NCI-H2196 treated with DMSO at 0.1 percent for 48 hours (cell line): ENCODE measurements around the gene ELOVL1.

Experiments
- DNase-seq: peaks from one replicate; lab custom pipeline; 2025; ENCODE audit not compliant: unreplicated experiment; lab: John Stamatoyannopoulos, UW

ELOVL1 gene

DNA sequence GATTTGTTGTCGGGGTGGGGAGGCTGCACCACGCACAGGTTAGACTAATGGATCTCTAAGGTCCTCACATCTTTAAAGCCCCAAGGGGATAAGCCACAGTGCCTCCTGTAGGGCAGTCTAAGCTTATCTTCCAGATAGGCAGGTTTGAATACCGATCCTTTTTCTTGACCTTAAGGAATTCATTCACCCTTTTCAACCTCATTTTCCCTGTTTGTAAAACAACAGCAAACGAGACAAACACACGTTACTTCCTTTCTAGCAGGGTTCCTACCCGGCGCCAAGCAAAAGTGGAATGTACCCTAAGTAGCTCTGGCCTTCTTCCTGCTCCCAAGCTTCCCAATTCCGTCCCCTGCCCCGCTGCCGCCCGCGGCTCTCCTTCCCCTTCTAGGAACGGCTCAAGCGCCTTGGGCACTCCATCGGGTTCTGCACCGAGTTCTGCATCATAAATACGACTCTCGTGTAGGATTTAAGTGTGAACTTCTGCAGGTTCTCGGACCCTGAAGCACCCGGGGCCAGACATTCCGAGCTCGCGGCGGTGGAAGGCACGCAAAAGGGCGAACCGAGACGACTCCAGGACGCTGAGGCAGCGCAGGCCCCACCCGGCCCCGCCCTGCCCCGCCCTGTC, 9.6 kb downstream of the ELOVL1 start:
- no peak for DNase-seq

- DNase-seq, result no peak
Measured at GRCh38 chr1:43357251-43357650, 10.6 kb downstream of the ELOVL1 start.

DNA sequence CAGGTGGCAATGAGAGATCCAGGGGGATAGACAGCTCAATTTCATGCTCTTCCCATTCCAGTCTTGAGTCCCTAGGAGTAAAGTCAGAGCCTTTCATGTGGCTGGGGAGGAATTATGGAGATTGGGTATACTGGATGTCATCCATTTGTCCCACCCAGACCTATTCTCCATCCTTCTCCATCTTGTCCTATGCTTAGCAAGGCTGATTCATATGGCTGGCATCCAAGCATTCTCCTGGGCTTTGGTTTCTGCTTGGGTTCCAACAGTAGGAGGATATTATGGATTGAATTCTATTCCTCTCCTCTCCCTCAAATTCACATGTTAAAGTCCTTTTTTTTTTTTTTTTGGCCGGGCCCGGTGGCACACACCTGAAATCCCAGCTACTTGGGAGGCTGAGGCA, 12.9 kb downstream of the ELOVL1 start:
- DNase-seq, result no peak

- no peak for DNase-seq
Measured at GRCh38 chr1:43354471-43354870, 13.3 kb downstream of the ELOVL1 start.

GRCh38 chr1:43352881-43353280, 14.9 kb downstream of the ELOVL1 start:
- DNase-seq, result no peak

GRCh38 chr1:43352351-43352705, 15.5 kb downstream of the ELOVL1 start:
- no peak for DNase-seq

DNA sequence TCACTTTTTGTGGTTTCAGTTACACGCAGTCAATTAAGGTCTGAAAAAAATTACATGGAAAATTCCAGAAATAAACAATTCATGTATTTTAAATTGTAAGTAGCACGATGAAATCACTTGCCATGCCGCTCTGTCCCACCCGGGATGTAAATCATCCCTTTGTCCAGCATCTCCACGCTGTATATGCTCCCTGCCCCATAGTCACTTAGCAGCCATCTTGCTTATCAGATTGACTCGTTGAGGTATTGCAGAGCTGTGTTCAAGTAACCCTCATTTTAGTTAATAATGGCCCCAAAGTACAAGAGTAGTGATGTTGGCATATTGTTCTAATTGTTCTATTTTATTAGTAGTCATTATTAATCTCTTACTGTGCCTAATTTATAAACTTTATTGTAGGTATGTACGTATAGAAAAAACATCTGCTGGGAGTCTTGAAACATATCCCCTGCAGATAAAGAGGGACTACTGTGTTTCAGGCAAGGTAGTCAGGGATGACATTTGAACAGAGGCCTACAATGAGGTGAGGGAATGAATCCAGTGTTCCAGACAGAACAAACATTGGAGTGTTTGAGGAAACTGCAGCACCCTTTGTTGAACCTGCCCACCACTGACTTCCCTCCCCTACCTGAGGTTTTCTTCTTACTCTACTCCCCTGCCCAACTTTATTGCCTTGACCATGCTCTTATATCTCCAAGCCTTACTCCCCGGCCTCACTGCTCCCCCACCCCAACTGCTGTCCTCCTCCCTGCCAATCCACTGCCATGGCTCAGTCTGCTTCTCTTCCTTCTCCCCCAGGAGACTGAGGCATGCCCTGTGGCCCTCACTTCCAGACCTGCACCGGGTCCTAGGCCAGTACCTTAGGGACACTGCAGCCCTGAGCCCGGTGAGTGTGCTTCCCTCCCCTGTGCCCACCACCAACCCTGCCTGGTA, 16.1 kb downstream of the ELOVL1 start:
- DNase-seq, result no peak

GRCh38 chr1:43350976-43351375, 16.8 kb downstream of the ELOVL1 start:
- DNase-seq, result no peak

DNA sequence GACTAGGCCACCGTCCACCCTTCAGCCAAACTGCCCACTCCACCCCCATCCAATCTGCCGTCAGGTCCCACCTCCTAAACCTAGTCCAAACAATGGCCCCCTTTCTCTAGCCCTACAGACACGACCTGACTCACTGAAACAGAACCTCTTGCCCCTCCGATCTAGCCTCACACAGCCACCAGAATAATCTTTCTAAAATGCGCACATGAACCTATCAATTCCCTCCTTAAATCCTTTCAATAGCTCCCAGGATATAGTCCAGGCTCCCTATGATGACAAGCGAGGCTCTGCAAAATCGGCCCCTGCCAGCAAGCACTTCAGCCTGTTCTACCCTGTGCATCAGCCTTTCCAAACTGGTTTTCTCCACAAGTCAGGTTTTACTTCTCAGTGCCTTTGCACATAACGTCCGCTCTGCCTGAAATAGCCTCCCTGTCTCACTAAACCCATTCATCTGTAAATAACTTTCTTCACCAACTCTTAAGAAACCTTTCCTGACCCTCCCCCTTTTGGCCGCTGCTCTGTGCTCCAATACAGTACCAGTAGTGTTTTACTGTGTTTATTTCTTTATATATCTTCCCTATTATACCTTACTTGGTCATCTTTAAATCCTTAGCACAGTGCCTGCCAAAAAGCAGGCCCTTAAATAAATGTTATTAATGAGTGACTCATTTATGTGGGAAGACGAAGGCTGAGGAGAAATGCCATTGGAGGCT, 18.1 kb downstream of the ELOVL1 start:
- no peak for DNase-seq

- DNase-seq, result peak; percentile 96
Measured at GRCh38 chr1:43348809-43349593, 18.8 kb downstream of the ELOVL1 start.

DNA sequence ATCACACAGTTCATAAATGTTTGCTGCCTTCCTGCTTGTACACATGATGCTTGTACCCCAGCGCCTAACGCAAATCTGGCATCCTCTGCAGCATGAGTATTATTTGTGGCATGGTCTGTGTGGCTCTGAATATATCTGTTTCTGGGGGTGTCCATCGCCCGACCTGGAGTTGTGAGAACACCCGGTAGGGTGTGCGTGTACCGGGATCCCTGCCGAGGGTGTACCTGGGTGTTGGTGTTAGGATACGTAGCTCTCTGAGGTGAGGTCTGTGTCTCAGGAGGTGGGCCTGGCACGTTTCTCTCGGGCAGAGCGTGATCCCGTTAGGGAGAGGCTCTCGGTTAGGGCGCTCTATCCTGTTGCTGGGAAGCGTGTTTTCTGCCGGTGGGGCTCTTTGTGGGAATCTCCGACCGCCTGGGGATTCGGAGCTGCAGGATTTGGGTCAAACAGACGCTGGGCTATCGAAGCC, 19.4 kb downstream of the ELOVL1 start:
- peak; percentile 71 for DNase-seq

DNA sequence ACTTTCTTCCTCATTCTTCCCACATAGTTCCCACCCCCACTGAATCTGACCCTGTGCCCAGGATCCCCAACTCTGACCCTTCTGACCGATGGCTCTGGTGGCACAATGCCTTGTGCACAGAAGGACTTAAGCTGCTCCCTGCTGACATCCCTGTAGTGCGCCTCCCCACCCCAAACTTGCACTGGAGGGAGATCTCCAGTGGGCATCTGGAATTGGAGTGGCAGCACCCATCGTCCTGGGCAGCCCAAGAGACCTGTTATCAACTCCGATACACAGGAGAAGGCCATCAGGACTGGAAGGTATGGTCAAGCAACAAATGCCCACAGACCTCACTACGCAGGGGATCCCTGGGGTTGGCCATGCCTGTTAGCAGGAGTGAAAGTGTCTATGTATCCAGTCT, 21.2 kb downstream of the ELOVL1 start:
- no peak for DNase-seq

DNA sequence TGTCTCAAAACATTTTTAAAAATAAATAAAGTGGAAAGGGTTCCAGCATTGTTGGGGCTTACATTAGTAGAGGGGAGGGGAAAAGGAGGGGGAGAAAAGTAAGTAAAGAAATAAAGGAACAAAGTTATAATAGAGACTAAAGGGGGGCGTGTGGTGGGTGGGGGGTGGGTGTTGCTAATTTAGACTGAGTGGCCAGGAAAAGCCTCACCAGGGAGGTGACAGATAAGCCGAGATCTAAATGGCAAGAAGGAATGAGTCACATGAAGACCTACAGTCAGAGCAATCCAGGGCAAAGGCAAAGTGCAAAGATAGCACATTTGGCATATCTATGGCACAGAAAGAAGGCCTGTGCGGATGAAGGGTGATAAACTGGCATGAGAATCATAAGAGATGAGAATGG, 22.7 kb downstream of the ELOVL1 start:
- no peak for DNase-seq

GRCh38 chr1:43344267-43344850, 23.5 kb downstream of the ELOVL1 start:
- no peak for DNase-seq

GRCh38 chr1:43340559-43340958, 27.3 kb downstream of the ELOVL1 start:
- no peak for DNase-seq

GRCh38 chr1:43339584-43340232, 28.1 kb downstream of the ELOVL1 start:
- DNase-seq, result no peak

- DNase-seq, result no peak
Measured at GRCh38 chr1:43338001-43338400, 29.8 kb downstream of the ELOVL1 start.

DNA sequence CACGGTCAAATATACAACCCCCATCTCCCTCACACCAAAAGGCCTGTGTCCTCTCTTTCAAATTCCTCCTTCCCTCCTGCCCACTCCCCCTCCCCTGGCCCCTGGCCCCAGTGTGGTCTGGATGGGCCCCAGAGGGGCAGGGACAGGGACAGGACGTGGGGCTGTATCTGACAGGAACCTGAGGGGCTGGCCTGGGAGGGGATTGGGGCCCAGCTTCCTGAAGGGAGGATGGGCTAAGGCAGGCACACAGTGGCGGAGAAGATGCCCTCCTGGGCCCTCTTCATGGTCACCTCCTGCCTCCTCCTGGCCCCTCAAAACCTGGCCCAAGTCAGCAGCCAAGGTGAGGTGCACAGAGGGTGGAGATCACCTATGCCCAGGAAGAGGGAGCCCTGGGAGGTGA, 30.2 kb downstream of the ELOVL1 start, which contains the start of gene MPL:
MPL (plus strand) TSS at position 231 of the 400 bp plus-strand sequence; CDS start at position 262, 31 bp downstream.
- DNase-seq, result no peak

DNA sequence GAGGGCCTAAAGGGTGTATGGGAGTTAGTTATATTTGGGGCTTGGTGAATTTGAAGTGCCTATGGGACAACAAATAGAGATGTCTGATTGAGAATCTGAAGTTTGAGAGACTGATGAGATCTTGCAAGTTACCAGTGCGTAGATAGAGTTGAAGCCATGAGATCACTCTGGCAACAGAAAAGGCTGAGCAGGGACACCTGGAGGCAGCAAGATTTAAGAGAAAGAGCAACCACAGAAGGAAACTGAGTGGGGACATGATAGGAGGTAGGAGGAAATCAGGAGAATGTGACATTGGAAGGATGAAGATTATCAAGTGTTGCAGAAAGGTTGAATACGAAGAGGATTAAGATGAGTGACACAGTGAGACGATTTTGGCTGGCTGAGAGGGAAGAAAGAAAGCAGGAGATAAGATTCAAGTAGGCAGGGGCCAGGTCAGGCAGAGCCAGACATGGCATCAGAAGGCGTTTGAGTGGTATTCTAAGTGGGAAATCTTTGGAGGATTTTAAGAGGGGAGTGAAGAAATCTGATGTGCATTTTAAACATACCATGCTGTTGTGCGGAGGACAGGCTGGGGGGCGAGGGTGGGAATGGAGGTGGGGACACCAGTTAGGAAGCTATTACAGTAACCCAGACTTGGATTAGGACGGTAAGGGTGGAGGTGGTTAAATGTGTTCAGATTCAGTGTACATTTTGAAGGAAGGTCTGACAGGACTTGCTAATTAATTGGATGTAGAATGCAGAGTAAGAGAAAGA, 33.2 kb downstream of the ELOVL1 start:
- DNase-seq, result no peak
